ENCODE measurements around the gene RXRG. TPM values are rescaled to one million over a fixed set of nuclear protein-coding genes. Genes with fewer than 3 reads are reported as not detected.

The RXRG gene
- total and polyA plus RNA-seq, 2 donors (not counting 1 experiment from before 2014, with no cell fraction given), result under 0.01 to 0.31 TPM

- Histone ChIP-seq H3K9me3 (ENCODE audit: control insufficient read depth, insufficient read depth, low read depth, low read length) (no peaks in the 10 kb centered on the region), H3K4me2 (ENCODE audit: extremely low read depth, insufficient read depth, low read length) (no peak overlapping the region), H3K79me2 (ENCODE audit: control insufficient read depth, insufficient read depth, low read length) (no peaks in the 10 kb centered on the region), H3K4me3 (replicated peaks in 1 of 4; ENCODE audit: control extremely low read depth in 1 of 4, insufficient read depth in 1 of 4, low read depth in 3 of 4, low read length in 4 of 4) (no peak overlapping the region), H2AFZ (ENCODE audit: low read length) (no peak overlapping the region), H3K4me1 (ENCODE audit: control insufficient read depth, extremely low read depth, insufficient read depth, low read length) (no peaks in the 10 kb centered on the region), H4K20me1 (ENCODE audit: control insufficient read depth, extremely low read depth, insufficient read depth, low read length) (no peaks in the 10 kb centered on the region), H3K9ac (ENCODE audit: insufficient read depth, low read length) (no peak overlapping the region), H3K36me3 (ENCODE audit: control insufficient read depth, insufficient read depth, low read length) (no peaks in the 10 kb centered on the region), H3K27ac (ENCODE audit: insufficient read depth, low read length) (no peak overlapping the region), H3K27me3 (ENCODE audit: control insufficient read depth, insufficient read depth, low read length) (peaks cover 16% of the 10 kb centered on the region)
- TF ChIP-seq EZH2 (IDR thresholded peaks at IDR 0.05; ENCODE audit: low read length, missing control alignments) (no peak), CTCF (conservative IDR thresholded peaks at IDR 0.05 in 1 of 2, IDR thresholded peaks at IDR 0.05 in 1 of 2; ENCODE audit: low read depth in 1 of 2, low read length in 2 of 2) (no peak)
- no peak for DNase-seq (ENCODE audit: low read depth in 2 of 2)
Measured at GRCh38 chr1:165442053-165442452, 2.9 kb downstream of the RXRG start.

- Histone ChIP-seq H3K4me1 (ENCODE audit: control insufficient read depth, extremely low read depth, insufficient read depth, low read length) (no peaks in the 10 kb centered on the region), H3K9me3 (ENCODE audit: control insufficient read depth, insufficient read depth, low read depth, low read length) (no peaks in the 10 kb centered on the region), H4K20me1 (ENCODE audit: control insufficient read depth, extremely low read depth, insufficient read depth, low read length) (no peaks in the 10 kb centered on the region), H3K36me3 (ENCODE audit: control insufficient read depth, insufficient read depth, low read length) (no peaks in the 10 kb centered on the region), H3K27ac (ENCODE audit: insufficient read depth, low read length) (no peak overlapping the region), H2AFZ (ENCODE audit: low read length) (no peak overlapping the region), H3K4me3 (replicated peaks in 1 of 4; ENCODE audit: control extremely low read depth in 1 of 4, insufficient read depth in 1 of 4, low read depth in 3 of 4, low read length in 4 of 4) (no peak overlapping the region), H3K79me2 (ENCODE audit: control insufficient read depth, insufficient read depth, low read length) (no peaks in the 10 kb centered on the region), H3K4me2 (ENCODE audit: extremely low read depth, insufficient read depth, low read length) (no peak overlapping the region), H3K27me3 (ENCODE audit: control insufficient read depth, insufficient read depth, low read length) (peaks cover 16% of the 10 kb centered on the region), H3K9ac (ENCODE audit: insufficient read depth, low read length) (no peak overlapping the region)
- no peak for DNase-seq (ENCODE audit: low read depth in 2 of 2)
- TF ChIP-seq EZH2 (IDR thresholded peaks at IDR 0.05; ENCODE audit: low read length, missing control alignments) (no peak), CTCF (conservative IDR thresholded peaks at IDR 0.05 in 1 of 2, IDR thresholded peaks at IDR 0.05 in 1 of 2; ENCODE audit: low read depth in 1 of 2, low read length in 2 of 2) (no peak)
Measured at GRCh38 chr1:165441166-165441880, 3.6 kb downstream of the RXRG start.

- no peaks in the 10 kb centered on the region for H3K36me3 ChIP-seq (ENCODE audit: control insufficient read depth, insufficient read depth, low read length)
- no peaks in the 10 kb centered on the region for H3K4me1 ChIP-seq (ENCODE audit: control insufficient read depth, extremely low read depth, insufficient read depth, low read length)
- no peak overlapping the region for H3K4me2 ChIP-seq (ENCODE audit: extremely low read depth, insufficient read depth, low read length)
- no peak for TF ChIP-seq CTCF (conservative IDR thresholded peaks at IDR 0.05 in 1 of 2, IDR thresholded peaks at IDR 0.05 in 1 of 2; ENCODE audit: low read depth in 1 of 2, low read length in 2 of 2)
- TF ChIP-seq EZH2 (IDR thresholded peaks at IDR 0.05; ENCODE audit: low read length, missing control alignments), result no peak
- H3K27ac ChIP-seq (ENCODE audit: insufficient read depth, low read length), result no peak overlapping the region
- H3K9ac ChIP-seq (ENCODE audit: insufficient read depth, low read length), result no peak overlapping the region
- no peaks in the 10 kb centered on the region for H4K20me1 ChIP-seq (ENCODE audit: control insufficient read depth, extremely low read depth, insufficient read depth, low read length)
- DNase-seq (ENCODE audit: low read depth in 2 of 2), result no peak
- H3K4me3 ChIP-seq (replicated peaks in 1 of 4; ENCODE audit: control extremely low read depth in 1 of 4, insufficient read depth in 1 of 4, low read depth in 3 of 4, low read length in 4 of 4), result no peak overlapping the region
- H2AFZ ChIP-seq (ENCODE audit: low read length), result no peak overlapping the region
- no peaks in the 10 kb centered on the region for H3K79me2 ChIP-seq (ENCODE audit: control insufficient read depth, insufficient read depth, low read length)
- H3K9me3 ChIP-seq (ENCODE audit: control insufficient read depth, insufficient read depth, low read depth, low read length), result no peaks in the 10 kb centered on the region
- H3K27me3 ChIP-seq (ENCODE audit: control insufficient read depth, insufficient read depth, low read length), result peaks cover 8% of the 10 kb centered on the region
Measured at GRCh38 chr1:165439330-165439729, 5.6 kb downstream of the RXRG start.

Measured in fibroblast of lung (primary cell).